K562 (cell line): ENCODE measurements around the gene FBXO46. TPM values are rescaled to one million over a fixed set of nuclear protein-coding genes. Genes with fewer than 3 reads are reported as not detected.
A peak's percentile ranks its signal among the peaks of the same experiment; 100 is the strongest.

Experiments
- CREBBP ChIP-seq: IDR thresholded peaks from one replicate; pipeline ENCODE4 v1.6.1; 2012; ENCODE audit warnings: low read depth, mild to moderate bottlenecking, control low read depth, inconsistent platforms, low read length
- CTCFL ChIP-seq: IDR thresholded peaks from 2 replicates; pipeline ENCODE4 v1.6.1; 2011; ENCODE audit warnings: borderline replicate concordance, low read depth, mild to moderate bottlenecking, moderate library complexity, low read length; ENCODE audit not compliant: insufficient read depth, poor library complexity, severe bottlenecking
- E2F5 ChIP-seq: sonication (generic); formaldehyde crosslinking; IDR thresholded peaks from 2 replicates; pipeline ENCODE4 v1.8.0; 2022; ENCODE audit warnings: mild to moderate bottlenecking, missing genetic modification reagents
- E2F6 ChIP-seq, 2 experiments: IDR thresholded peaks; 2 replicates each; pipeline ENCODE4 v1.6.1; 2011; ENCODE audit warnings: borderline replicate concordance in 1 of 2, control low read depth in 1 of 2, low read depth in 1 of 2, low read length in 1 of 2, mild to moderate bottlenecking in 1 of 2, mixed read lengths in 1 of 2, moderate library complexity in 1 of 2; ENCODE audit not compliant: insufficient read depth in 1 of 2, insufficient read length in 1 of 2, poor library complexity in 1 of 2, severe bottlenecking in 1 of 2; ENCODE audit errors: extremely low read depth in 1 of 2
- E2F8 ChIP-seq: fragments of 450-650 bp; IDR thresholded peaks from 2 replicates; pipeline ENCODE4 v1.7.1; 2018; ENCODE audit warnings: mild to moderate bottlenecking, low read depth; ENCODE audit not compliant: partially characterized antibody
- MAZ ChIP-seq, 2 experiments: fragments of 450-650 bp in 1 of 2; sonication (generic) in 1 of 2; formaldehyde crosslinking; IDR thresholded peaks in 1 of 2; conservative IDR thresholded peaks in 1 of 2; 2 replicates each; pipeline versions ENCODE4 v1.4.0 to v1.5.0; 2020; ENCODE audit warnings: mild to moderate bottlenecking in 1 of 2, missing genetic modification reagents in 1 of 2
- MNT ChIP-seq, 2 experiments: fragments of 450-650 bp; conservative IDR thresholded peaks; 2 replicates each; pipeline ENCODE4 v1.6.1; 2017; ENCODE audit warnings: mild to moderate bottlenecking in 2 of 2, moderate library complexity in 2 of 2
- SUPT5H ChIP-seq: fragments of 450-650 bp; IDR thresholded peaks from 2 replicates; pipeline ENCODE4 v1.6.1; 2016
- TOE1 ChIP-seq, 2 experiments: fragments of 450-650 bp in 1 of 2; sonication (generic) in 1 of 2; formaldehyde crosslinking in 1 of 2; IDR thresholded peaks; 2 replicates each; pipeline versions ENCODE4 v1.7.1 to v1.8.0; 2016 to 2022; ENCODE audit warnings: borderline replicate concordance in 2 of 2, mild to moderate bottlenecking in 2 of 2, antibody characterized with exemption in 1 of 2, inconsistent platforms in 1 of 2, low read depth in 1 of 2, missing genetic modification reagents in 1 of 2, moderate library complexity in 1 of 2
- USF1 ChIP-seq: sonication (generic); formaldehyde crosslinking; IDR thresholded peaks from 2 replicates; pipeline ENCODE4 v1.9.0; 2022; ENCODE audit warnings: mild to moderate bottlenecking, missing genetic modification reagents
- polyA plus RNA-seq, 8 experiments: library from polyadenylated mRNA; depleted of rRNA in 4 of 8; stranded (reverse) in 5 of 8; unstranded in 3 of 8; fragments of >200 nt; fragmentation: Nextera tagmentation in 2 of 8; fragmentation: Illumina TruSeq in 1 of 8; extraction: Ambion mirVana in 2 of 8; extraction: Trizol in 1 of 8; gene quantifications; 2 replicates each; pipeline versions ENCODE4 v1.2.1 to v1.2.3, GENCODE V29; 2011 to 2014; ENCODE audit warnings: inconsistent platforms in 1 of 8, missing spikeins in 1 of 8
- total RNA-seq, 7 experiments: library from RNA; depleted of rRNA in 6 of 7; stranded (reverse); fragments of >200 nt in 6 of 7; fragmentation: Illumina TruSeq in 2 of 7; extraction: Trizol in 2 of 7; gene quantifications; 2 replicates each; pipeline versions ENCODE4 v1.2.1 to v1.2.3, GENCODE V29; 2011 to 2021; ENCODE audit warnings: low replicate concordance in 1 of 7

Gene FBXO46
- total and polyA plus RNA-seq, 9 of the 15 experiments (the other 6 are each of a cell fraction or from before 2014, with no cell fraction given) = 1.5 to 36.1 (median 7.3) TPM

GRCh38 chr19:45681391-45682015 is 49.2 kb downstream of the FBXO46 start (continued):
- no peak for TF ChIP-seq E2F6 (IDR thresholded peaks at IDR 0.05; ENCODE audit: borderline replicate concordance in 1 of 2, extremely low read depth in 1 of 2, insufficient read depth in 1 of 2, insufficient read length in 1 of 2, low read depth in 1 of 2, low read length in 1 of 2, poor library complexity in 1 of 2, severe bottlenecking in 1 of 2)
- TF ChIP-seq USF1 = no peak
- peak; percentile 61; the same call in 1 of the 2 replicates for TF ChIP-seq TOE1 (IDR thresholded peaks at IDR 0.05; ENCODE audit: borderline replicate concordance)
- TF ChIP-seq TOE1 (CRISPR knock-in tag; IDR thresholded peaks at IDR 0.05; ENCODE audit: borderline replicate concordance, low read depth) = no peak
- peak; percentile 50 for TF ChIP-seq E2F8
- no peak for TF ChIP-seq CREBBP
- TF ChIP-seq E2F5 (CRISPR knock-in tag) = 0 out of 2 replicates have a peak, but pooled peaks have one; percentile 31
- TF ChIP-seq SUPT5H = 0 out of 2 replicates have a peak, but pooled peaks have one; percentile 39
- peak; percentile 22 for TF ChIP-seq CTCFL
- peak in 1 of 2 experiments; percentile 34; a peak in 1 of 4 replicates for TF ChIP-seq MNT (conservative IDR thresholded peaks at IDR 0.05)
- peak; percentile 48 to 78; a peak in 3 of 4 replicates for TF ChIP-seq MAZ (CRISPR knock-in tag; conservative IDR thresholded peaks at IDR 0.05 in 1 of 2, IDR thresholded peaks at IDR 0.05 in 1 of 2)
